WERI-Rb-1 (cell line): ENCODE measurements around the gene BACH1.

Source experiments
- DNase-seq: peaks from one replicate; pipeline ENCODE4 v3.0.0-alpha.2; 2020
- H3K27ac ChIP-seq: fragments of 250-450 bp; sonication (Bioruptor Pico); 2 replicates; pipeline ENCODE4 v1.5.1; 2020; ENCODE audit warnings: mild to moderate bottlenecking, moderate library complexity
- H3K27me3 ChIP-seq: fragments of 250-450 bp; sonication (Bioruptor Pico); 2 replicates; pipeline ENCODE4 v1.5.1; 2021; ENCODE audit warnings: mild to moderate bottlenecking, low read depth, moderate library complexity; ENCODE audit not compliant: insufficient read depth, severe bottlenecking
- H3K36me3 ChIP-seq: fragments of 250-450 bp; sonication (Bioruptor Pico); 2 replicates; pipeline ENCODE4 v1.5.1; 2020; ENCODE audit warnings: mild to moderate bottlenecking, moderate library complexity
- H3K4me3 ChIP-seq: 2 replicates; pipeline ENCODE4 v1.5.1; 2011; ENCODE audit warnings: low read depth, mild to moderate bottlenecking, control low read depth, low read length
- H3K9me3 ChIP-seq: fragments of 250-450 bp; sonication (Bioruptor Pico); 2 replicates; pipeline ENCODE4 v1.5.1; 2021; ENCODE audit warnings: mild to moderate bottlenecking, moderate library complexity; ENCODE audit not compliant: severe bottlenecking
- CTCF ChIP-seq: IDR thresholded peaks from 2 replicates; pipeline ENCODE4 v1.5.1; 2011; ENCODE audit warnings: low read depth, mild to moderate bottlenecking, control low read depth, inconsistent platforms, low read length

The BACH1 gene

GRCh38 chr21:29296446-29296845, 2.3 kb upstream of the BACH1 start:
- peaks cover 6% of the 10 kb centered on the region for H3K9me3 ChIP-seq
- H3K36me3 ChIP-seq: peaks cover 5% of the 10 kb centered on the region; the same call in 1 of the 2 replicates
- DNase-seq: no peak
- H3K27ac ChIP-seq: no peak overlapping the region
- no peak for TF ChIP-seq CTCF
- H3K4me3 ChIP-seq: no peak overlapping the region
- H3K27me3 ChIP-seq: no peaks in the 10 kb centered on the region

- H3K27ac ChIP-seq: no peak overlapping the region
- H3K27me3 ChIP-seq: no peaks in the 10 kb centered on the region
- peaks cover 5% of the 10 kb centered on the region; the same call in 1 of the 2 replicates for H3K36me3 ChIP-seq
- no peak for DNase-seq
- no peak for TF ChIP-seq CTCF
- no peak overlapping the region for H3K4me3 ChIP-seq
- peaks cover 6% of the 10 kb centered on the region for H3K9me3 ChIP-seq
Observed at GRCh38 chr21:29297483-29298347, 1.0 kb upstream of the BACH1 start.

GRCh38 chr21:29299046-29299915, 559 bp downstream of the BACH1 start:
- no peak for DNase-seq
- Histone ChIP-seq H3K9me3 (peaks cover 6% of the 10 kb centered on the region), H3K4me3 (peak overlapping the region; percentile 97), H3K27me3 (no peaks in the 10 kb centered on the region), H3K27ac (peak overlapping the region; percentile 93), H3K36me3 (peaks cover 5% of the 10 kb centered on the region; the same call in 1 of the 2 replicates)
- TF ChIP-seq CTCF: no peak

- Histone ChIP-seq H3K4me3 (peak overlapping the region; percentile 97), H3K9me3 (peaks cover 6% of the 10 kb centered on the region), H3K27ac (peak overlapping the region; percentile 93)
Observed at GRCh38 chr21:29299916-29300806, 1.4 kb downstream of the BACH1 start.

More at GRCh38 chr21:29299916-29300806, 1.4 kb downstream of the BACH1 start:
- DNase-seq: peak; percentile 40
- no peak for TF ChIP-seq CTCF
- peaks cover 5% of the 10 kb centered on the region for H3K36me3 ChIP-seq
- H3K27me3 ChIP-seq: no peaks in the 10 kb centered on the region
